HG02840 (cell line): ENCODE data around the gene HOXB3.

ENCODE experiments used
- ATAC-seq: cut with Tn5 transposase; IDR thresholded peaks from one replicate; pipeline ENCODE4 v1.9.1; 2021; ENCODE audit warnings: mild to moderate bottlenecking, moderate library complexity, moderate number of reproducible peaks; ENCODE audit not compliant: unreplicated experiment, low FRiP score

The HOXB3 gene

DNA sequence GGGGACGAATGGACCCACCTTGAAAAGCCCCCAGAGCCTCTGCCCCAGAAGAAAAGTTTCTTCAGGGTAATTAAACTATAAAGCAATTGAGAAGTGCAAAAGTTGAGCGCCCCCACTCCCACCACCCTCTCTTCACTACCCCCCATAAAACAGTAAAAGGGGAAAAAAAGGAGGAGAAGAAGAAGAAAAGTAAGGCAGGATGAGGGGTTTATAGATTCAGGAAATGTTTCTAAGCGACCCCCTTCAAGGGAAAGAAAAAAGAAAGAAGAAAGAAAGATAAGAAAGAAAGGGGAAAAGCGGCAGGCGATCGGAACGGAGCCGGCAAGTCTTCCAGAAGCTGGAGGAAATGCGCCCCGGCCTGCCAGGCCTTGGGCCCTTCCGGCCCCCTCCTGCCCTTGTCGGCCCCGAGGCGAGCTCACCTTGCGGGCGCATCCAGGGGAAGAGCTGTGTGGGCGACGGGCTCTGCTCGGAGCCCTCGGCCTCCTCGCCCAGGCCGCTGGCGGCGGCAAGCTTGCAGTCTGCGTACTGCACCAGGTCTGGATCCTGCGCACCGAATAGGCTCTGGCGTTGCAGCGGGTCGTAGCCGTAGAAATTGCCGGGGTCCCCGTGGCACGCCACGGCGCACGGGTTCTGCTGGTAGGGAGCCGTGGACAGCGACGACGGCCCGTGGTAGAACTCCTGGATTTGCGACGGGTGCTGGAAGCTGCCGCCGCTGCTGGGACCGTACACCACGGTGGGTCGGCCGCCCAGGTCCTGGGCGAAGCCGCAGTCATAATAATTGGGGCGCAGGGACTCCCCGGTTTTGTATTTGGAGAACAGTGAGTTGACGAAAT, 24.0 kb upstream of the HOXB3 start:
- no peak for ATAC-seq

DNA sequence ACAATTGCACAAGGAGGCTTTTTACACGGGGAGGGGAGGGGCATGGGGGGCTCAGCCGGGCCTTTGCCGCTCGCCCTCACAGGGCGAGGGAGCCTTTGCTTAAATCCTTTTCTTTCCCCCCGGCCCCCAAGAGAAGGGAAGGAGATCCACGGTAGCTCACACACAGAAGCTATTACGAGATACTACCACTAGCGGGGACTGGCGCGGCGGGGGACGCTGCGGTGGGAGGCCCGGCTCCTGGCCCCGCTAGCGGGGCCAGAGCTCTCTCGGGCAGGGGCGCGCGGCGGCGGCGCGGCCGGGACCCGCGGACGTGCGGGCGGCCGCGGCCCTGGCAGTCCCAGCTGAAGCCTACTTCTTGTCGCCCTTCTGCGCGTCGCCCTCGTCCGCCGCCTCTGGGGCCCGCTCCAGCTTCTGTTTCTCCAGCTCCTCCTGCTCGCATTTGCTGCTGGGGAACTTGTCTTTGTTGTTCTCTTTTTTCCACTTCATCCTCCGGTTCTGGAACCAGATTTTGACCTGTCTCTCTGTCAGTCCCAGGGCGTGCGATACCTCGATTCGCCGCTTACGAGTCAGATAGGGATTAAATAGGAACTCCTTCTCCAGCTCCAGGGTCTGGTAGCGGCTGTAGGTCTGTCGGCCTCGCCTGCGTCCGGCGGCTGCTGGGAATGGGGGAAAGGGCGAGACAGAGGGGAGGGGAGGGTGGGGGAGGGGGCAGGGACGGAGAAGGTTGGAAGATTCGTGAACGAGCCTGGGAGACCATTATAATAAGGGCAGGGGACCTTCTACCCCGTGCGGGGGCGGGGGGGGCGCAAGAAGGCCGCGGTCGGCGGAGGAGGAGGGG, 23.0 kb upstream of the HOXB3 start:
- no peak for ATAC-seq

DNA sequence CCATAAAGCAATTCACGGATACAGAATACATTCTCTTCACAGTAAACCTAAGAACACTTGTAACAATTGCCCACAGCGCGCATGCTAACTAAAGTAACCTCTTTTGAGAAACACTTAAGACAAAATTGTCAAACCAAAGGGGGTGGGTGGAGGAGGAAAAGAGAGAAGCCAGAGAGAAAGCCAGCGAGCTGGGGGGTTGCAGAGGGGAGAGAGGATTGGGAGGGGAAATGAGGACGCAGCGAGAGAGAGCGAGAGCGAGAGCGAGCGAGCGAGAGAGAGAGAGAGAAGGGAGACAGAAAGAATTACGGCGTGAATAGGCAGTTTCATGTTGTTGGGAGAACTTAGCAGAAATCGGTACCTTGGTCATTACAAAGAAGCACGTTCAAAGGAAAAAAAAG, 22.4 kb upstream of the HOXB3 start:
- ATAC-seq = no peak

DNA sequence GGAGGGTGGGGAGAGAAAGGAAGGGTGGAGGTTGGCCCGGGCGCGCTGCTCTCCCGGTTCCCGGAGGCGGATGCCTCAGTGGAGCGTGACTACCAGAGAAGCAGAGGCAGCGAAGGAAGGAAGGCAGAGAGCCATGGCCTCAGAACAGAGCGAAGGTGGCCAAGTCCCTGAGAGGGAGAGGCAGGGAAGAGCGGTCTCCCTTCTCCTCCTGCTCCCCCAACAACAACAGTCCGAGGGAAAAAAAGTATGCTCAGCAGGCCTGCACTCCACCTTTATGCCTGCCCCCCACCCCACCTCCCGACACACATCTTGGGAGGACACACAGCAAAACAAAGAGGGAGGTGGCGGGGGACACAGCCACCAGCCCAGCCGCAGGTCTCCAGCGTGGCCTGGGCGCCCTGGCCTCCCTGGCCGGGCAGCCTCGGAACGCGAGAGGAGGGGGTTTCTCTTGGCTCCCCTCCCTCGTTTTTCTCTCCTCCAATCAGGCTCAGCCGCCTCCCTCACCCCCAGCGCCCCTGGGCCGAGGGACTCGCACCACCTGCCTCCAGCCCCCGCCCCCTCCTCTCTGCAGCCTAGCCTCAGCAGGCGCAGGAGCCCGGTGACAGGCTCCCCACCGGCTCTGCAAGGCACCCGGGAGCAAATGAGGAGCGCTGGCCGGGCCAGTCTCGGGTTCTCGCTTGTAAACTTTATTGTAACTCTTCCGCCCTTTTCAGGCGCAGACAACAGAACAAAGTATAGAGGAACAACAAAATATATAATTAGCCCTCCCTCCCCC, 21.8 kb upstream of the HOXB3 start:
- ATAC-seq = no peak

DNA sequence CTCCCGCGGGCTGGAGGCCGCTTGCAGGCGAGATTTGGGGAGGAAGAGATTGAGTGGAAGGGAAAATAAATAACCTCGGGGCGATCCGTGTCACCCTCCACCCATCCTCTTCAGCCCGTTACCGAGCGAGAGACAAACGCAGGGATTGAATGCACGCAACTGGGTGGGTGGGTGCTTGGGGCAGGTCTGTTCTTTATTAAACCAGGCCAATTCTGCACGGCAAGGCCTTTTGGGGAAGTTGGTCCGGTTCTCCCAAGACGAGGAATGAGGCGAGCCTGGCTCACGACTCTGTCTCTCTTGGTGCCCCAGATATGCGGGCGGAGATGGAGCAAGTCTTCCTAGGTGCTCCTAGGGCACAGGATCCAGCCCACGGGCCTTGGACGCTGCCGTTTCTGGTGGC, 21.2 kb upstream of the HOXB3 start:
- ATAC-seq = no peak

DNA sequence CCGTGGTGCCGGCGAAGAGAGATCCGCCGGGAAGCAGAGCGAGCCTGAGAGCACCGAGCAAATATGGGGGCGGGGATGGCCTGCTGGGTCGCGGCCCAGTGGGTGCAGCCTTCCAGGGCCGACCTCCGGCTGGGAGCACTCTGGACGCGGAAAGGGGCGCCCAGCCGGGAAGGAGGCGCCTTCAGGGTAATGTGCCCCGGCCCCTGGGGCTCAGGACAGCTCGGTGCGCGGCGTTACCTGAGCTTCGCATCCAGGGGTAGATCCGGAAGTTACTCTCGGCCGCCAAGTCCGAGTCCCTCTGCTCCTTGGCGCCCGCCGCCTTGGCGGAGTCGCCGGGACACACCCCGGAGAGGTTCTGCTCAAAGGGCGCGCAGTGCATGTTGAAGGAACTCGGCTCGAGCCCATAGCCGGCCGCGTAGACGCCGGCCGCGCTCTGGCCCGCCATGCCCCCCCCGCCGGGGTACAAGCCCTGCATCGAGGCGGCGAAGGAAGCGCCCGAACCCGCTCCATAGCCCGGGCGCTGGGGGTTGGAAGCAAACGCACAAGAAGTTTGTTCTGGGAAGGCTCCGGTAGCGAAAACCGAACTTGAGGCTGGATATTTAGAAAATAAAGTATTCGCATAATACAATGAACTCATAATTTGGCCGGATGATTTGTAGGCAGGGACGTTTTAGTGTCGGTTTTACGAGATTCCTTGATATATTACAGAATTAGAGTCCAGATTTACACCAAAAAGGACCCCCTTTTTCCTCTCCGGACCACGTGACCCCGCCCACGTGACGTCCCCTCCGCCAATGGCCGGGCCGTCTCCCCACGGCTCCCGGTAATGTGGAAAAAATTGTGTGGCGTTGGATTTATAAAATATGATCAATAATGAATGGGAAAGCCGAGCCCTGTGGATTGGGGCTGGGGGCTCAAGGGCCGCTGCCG, 20.5 kb upstream of the HOXB3 start, which contains the start of gene HOXB7:
Gene HOXB7, minus strand, starts transcription at position 736 of the 930 bp plus-strand sequence. Its CDS starts 99 bp downstream, at position 637.
- no peak for ATAC-seq

DNA sequence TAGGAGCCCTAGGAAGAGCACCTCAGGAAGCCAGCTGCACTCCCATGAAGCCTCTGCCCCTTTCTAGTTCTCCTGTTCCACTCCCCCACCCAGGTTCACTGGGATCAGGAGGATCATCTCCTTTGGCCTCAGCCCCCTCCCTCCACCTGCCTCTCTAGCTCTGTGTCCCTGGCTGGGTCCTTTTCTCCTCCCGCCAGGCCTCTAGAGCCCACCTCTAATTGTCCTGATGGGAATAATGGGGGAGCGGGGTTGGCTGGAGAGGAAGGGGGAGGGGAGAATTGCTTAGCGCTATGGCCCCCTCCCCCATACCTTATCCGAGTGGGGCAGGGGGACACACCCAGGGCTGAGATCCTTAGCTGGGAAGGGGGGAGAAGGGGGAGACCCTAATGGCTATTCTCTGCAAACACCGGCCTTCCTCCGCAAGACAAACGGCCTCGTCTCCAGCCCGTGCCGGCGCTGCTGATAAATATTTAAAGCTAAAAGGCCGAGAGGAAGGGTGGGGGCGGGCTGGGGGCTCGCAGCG, 19.8 kb upstream of the HOXB3 start:
- ATAC-seq = no peak

DNA sequence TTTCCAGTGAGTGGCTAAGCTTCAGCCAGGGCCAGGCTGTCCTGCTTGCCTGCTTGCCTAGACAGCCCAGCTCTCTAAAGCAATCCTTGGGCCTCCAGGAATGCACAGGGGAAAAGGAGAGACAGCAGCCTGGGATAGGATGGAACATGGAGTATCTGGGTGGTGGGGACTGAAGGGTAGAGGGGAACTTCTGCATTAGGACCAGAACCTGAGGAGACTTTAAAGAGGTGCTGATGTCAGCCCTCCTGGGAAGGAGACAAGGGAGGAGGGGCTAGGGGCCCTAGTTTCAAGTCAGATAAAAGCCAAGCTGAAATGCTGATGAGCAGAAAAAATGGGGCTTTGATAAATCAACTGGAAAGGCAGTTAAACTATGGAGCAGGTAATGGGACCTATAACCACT, 19.0 kb upstream of the HOXB3 start:
- ATAC-seq = no peak

DNA sequence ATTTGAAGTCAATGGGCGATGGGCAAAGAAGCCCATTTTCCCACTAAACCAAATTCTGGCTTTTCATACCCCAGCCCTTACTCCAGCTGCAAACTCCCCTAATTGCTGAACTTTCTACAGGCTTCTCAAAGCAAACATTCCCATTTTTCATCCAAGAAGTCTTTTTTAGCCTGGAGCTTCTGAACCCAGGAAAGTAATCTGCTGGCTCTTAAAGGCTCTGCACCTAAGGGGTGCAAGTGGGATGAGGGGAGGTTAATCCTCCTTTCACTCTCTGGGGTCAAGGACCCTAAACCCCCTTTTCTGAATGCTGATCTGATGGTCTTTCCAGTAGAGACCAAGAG, 18.4 kb upstream of the HOXB3 start:
- no peak for ATAC-seq

DNA sequence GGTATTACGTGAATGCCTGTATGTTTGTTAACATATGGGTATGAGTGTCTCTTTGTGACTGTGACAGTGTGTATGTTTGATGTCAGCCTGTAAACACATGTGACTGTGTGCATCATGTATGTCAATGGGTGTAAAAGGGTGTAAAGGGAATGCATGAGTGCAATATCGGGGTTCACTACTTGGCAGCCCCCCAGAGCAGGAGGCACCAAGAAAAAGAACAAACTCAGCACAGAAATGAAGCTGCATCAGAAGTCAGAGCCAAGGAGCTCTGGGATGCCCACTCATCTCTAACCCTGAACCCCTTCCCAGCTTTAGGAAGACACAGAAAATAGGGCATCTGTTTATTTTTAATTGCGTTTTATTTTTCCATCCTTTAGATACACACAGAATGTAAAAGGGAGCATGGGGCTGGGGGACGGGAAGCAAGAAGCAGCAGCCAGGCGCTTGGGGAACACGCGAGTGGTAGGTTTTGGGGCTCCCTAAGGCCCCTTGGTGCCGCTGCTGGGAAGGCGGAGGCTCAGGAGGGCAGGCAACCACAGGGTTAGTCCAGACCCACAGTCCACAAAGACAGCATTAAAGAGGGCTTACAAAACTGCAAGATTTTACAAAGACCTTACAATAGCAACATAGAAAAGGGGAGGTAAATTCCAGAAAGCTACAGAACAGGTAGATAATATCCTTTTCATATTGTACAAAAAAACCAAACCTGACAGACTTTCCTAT, 17.0 kb upstream of the HOXB3 start:
- ATAC-seq = no peak

DNA sequence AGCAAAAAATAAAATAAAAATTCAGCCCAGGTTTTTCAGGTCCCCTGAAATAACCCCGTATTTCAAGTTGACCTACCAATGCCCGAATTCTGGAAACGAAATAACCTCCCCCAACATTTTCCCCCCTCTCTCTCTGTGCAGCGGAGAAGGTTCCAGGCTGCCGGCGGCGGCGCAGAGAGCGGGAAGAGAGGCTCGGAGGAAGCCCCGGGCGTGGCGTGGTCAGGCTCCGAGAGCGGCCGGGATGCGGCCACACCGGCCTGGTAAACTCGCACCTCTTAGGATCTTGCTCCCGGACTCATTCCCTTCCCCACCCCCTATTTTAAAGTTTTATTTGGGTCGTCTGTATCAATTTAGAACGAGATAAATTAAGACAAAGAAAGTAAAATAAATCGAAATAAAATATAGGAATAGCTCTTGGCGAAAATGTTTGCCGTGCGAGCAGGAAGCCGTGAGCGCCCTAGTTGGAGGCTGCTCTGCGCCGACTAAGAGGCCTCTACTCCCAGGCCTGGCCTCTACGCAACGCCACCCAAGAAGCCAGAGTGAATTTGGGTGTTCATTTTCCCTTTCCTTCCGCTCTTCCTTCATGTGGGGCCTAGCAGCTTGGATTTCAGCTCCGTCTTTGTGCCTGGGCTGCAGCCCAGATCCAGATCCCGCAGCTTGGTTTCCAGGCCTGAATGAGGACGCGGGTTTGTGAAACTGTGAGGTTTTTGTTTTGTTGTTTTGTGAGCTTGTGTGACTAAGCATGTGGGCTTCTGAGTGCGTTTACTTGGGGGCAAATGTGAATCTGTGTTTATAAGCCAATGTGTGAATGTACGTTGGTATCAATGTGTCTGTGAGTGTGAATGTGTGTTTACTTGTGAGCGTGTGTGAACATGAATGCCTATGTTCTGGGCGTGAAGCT, 16.2 kb upstream of the HOXB3 start:
- no peak for ATAC-seq

DNA sequence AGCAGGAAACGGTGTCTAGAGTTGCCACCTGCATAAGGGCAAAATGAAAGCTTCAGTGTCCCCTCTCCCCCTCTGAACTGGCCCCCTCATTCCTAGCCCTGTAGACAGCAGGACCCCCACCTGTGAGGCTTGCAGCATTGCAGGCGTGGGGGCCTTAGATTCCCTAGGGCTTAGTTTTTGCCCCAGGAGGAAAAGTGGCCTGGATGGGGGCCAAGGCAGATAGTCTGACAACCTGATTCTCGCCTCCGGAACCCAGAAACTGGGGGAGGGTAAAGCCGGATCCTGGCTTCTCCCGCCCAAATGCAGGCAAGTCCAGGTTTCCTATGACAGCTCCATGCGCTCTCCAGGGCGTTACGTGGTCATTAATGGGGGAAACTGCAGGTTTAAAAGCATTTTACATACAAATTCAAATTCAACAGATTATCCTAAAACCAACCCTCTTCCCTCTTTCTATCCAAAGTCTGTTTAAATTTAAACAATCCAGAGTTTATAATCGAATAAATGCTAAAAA, 15.4 kb upstream of the HOXB3 start:
- ATAC-seq = no peak

DNA sequence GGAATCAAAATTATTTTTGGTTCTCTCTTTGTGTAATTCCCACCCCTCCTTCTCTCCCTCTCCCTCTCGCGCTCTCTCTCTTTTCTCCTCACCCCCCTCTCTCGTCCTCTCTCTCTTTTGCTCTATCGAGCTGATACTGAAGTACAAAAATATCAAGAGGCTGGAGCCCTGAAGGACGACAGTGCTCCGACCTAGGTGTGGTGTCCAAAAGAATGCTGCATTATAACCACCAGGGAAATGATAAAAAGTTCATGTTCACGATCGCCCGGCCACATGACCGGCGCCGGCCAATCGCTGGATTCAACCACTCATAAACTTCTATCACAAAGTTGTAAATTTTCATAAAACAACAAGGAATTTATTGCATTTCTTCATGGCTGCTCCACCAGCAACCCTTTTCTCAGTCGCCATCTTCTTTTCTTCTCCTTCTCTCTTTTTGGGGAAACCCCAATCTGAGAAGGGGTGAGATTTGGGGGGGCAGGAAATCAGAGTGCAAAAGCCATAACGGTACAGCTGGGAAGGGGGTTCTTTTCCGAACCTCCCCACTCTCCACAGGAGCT, 14.8 kb upstream of the HOXB3 start, which contains the start of gene HOXB6:
Gene HOXB6, minus strand, starts transcription at position 217 of the 560 bp plus-strand sequence. CDS start 6,836 bp downstream, outside the sequence.
- ATAC-seq = no peak

DNA sequence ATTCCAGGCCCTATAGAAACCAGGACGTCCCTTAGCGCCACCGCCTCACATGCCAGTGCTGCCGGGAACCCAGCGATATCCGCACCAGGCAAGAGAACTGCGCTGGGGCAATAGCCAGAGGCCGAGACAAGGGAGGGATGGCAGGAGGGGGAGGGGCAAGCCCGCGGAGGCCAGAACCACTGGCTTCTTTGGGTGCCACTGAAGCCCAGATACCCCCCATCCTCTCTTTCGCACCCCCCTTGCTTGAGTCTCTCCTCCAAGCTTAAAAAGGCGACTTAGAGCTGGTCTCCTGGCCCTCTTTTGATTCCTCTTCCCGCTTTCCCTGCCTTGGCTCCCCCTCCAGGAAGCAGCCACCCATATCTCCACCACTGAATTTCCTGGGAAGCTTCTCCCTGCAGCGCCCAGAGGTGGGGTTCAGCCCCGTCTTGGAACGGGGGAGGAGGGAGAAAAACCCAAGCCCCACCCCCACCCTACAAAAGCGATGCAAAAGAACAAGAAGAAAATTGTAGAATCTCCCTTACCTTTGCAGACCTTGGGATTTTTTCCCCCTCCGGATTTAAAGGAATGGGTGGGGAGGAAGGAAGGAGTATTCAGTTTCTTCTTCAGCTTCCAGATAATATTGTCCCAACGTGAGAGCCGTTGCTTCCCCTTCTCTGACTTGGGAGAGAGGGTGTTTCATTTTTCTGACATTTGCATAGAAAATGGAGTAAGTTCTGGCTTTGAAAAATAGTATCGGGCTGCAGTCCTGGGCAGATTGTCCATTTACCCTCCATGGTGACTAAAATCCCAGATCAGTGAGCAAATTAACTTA, 14.1 kb upstream of the HOXB3 start:
- no peak for ATAC-seq

DNA sequence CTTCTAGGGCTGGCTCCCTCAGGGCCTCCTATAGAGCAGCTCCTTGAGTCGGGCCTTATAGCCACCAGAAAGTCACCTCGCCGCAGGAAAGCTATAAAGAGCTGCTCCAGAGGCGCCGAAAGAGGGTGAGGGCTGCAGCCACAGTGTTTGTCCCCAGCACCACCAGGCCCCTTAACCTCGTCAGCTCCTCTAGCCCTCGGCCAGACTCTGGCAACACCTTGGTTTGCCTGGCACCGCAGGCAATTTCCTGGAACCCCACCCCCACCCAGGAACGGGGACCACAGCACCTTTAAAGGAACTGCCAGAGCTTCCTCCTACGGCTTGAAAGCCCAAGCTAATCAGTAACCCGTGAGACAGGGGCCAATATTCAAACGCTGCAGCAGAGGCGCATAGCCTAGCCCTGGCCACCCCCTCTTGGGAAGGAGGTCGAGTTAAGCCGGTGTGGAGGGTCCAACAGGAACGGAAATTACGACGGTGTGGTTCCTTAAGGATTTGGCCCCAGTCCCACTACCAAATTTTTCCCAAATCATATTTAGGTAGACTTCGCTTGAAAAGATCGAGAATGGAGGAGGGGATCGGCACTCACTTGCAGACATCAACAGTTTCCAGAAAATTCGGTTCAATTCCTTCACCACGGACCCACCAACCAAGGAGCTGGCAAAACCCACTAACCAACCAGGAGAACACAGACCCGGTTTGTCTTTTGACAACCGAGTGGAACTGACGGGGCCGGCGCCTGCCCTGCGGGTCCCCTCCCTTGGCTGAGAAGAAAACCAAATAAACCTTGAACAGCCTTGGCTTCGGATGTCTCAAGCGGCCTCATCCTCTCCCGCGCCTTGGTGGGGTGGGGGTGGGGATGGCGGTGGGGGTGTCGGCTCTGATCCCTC, 11.7 kb upstream of the HOXB3 start:
- no peak for ATAC-seq

DNA sequence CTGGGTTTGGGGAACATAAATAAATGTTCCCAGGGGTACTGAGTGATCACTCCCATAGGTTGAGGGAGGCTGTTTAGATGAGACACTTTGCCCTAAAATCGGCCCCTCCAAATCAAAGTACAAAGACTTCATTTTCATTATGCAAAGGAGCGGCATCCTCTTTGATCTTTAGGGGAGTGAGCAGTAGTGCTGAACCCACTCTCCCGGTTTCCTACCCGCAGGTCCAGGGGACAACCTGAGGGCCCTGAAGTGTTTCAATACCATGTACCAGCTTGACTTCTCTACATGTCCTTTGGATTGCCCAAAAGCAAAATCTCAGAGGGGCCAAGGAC, 11.1 kb upstream of the HOXB3 start:
- no peak for ATAC-seq
